NT2/D1 (cell line): ENCODE data around the gene LMBR1L.

Experiments used
- YY1 ChIP-seq: IDR thresholded peaks from 2 replicates; pipeline ENCODE4 v1.6.1; 2011; ENCODE audit not compliant: insufficient read length, insufficient read depth
- ZNF274 ChIP-seq: IDR thresholded peaks from 2 replicates; pipeline ENCODE4 v1.6.1; 2011; ENCODE audit warnings: mild to moderate bottlenecking, low read depth, low read length

DNA sequence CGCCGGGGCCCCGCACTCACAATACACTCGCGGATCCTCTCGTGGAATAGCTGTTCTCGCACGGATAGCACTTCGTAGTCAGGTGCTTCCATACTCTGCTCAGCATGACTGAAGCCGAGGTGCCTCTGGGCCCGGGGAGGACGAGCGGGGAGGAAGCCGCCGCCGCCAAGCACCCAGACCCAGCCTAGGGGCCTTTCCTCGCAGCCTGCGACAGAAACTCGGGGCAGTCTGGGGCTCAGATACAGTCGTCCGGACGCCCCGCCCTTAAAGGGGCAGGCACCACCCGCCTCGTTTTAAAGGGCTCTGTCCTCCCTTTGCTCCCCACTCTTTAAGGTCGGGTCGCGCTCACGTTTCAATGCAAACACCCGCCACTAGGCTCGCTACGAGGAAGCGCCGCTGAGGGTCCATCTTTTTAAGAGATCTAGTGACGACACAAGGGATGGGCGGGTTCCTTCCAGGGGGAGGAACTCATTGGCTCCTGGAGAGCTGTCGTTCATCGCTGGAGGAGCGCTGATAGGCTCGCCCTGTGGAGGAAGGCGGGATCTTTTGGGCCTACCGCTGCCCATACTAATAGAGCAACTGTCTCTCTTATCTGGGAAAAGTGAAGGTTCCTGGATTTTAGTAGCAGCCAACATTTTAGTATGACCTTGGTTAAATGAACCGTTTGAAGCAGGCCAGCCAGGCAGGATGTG, at the start of gene LMBR1L:
- TF ChIP-seq YY1 (no peak), ZNF274 (no peak)
